DOHH2 (cell line): ENCODE data around the gene KLF16.
"Not testable (repeated sequence)": the region's sequence is repeated elsewhere in the genome, so short reads cannot be mapped to it uniquely, and the experiment has no call there.

Source experiments
- H3F3A ChIP-seq: fragments of 200-600 bp; sonication (generic), shearing (Covaris generic); 2 replicates; pipeline ENCODE4 v1.6.0; 2016; ENCODE audit warnings: antibody characterized with exemption, mild to moderate bottlenecking; ENCODE audit not compliant: control insufficient read depth, insufficient read depth
- H3K27ac ChIP-seq: fragments of 200-600 bp; sonication (generic); 2 replicates; pipeline ENCODE4 v1.5.1; 2014; ENCODE audit warnings: low read depth, mild to moderate bottlenecking, low read length, moderate library complexity
- H3K27me3 ChIP-seq: fragments of 200-600 bp; sonication (generic); 2 replicates; pipeline ENCODE4 v1.6.1; 2014; ENCODE audit warnings: mild to moderate bottlenecking, low read length, mixed read lengths; ENCODE audit not compliant: control insufficient read depth
- H3K36me3 ChIP-seq: fragments of 200-600 bp; sonication (generic); 2 replicates; pipeline ENCODE4 v1.6.1; 2014; ENCODE audit warnings: mild to moderate bottlenecking, low read length, moderate library complexity, mixed read lengths; ENCODE audit not compliant: control insufficient read depth
- H3K4me1 ChIP-seq: fragments of 200-600 bp; sonication (generic); 2 replicates; pipeline ENCODE4 v1.6.1; 2014; ENCODE audit warnings: mild to moderate bottlenecking, low read length, mixed read lengths; ENCODE audit not compliant: control insufficient read depth
- H3K4me2 ChIP-seq: fragments of 200-600 bp; sonication (generic); 2 replicates; pipeline ENCODE4 v1.6.0; 2014; ENCODE audit warnings: mild to moderate bottlenecking, low read length, moderate library complexity
- H3K4me3 ChIP-seq: fragments of 200-600 bp; sonication (generic); 2 replicates; pipeline ENCODE4 v1.5.1; 2014; ENCODE audit warnings: mild to moderate bottlenecking, low read length, mixed read lengths
- H3K79me2 ChIP-seq: fragments of 200-600 bp; sonication (generic); 2 replicates; pipeline ENCODE4 v1.6.1; 2014; ENCODE audit warnings: mild to moderate bottlenecking, low read length, mixed read lengths; ENCODE audit not compliant: control insufficient read depth
- H3K9me2 ChIP-seq: fragments of 200-600 bp; sonication (generic); replicated peaks from 2 replicates; pipeline ENCODE4 v1.6.1; 2014; ENCODE audit warnings: mild to moderate bottlenecking, low read length, mixed read lengths; ENCODE audit not compliant: control insufficient read depth
- H3K9me3 ChIP-seq: fragments of 200-600 bp; sonication (generic); 2 replicates; pipeline ENCODE4 v1.6.1; 2014; ENCODE audit warnings: antibody characterized with exemption, low read length, mixed read lengths; ENCODE audit not compliant: control insufficient read depth, insufficient read depth
- H4K20me1 ChIP-seq: fragments of 200-600 bp; sonication (generic); 2 replicates; pipeline ENCODE4 v1.6.0; 2014; ENCODE audit warnings: low read depth, mild to moderate bottlenecking, antibody characterized with exemption, low read length, moderate library complexity; ENCODE audit not compliant: control insufficient read depth, insufficient read depth
- CTCF ChIP-seq: fragments of 200-600 bp; sonication (generic); IDR thresholded peaks from one replicate; pipeline ENCODE4 v1.5.1; 2014; ENCODE audit warnings: antibody characterized with exemption, mild to moderate bottlenecking, low read depth, low read length; ENCODE audit not compliant: poor library complexity, severe bottlenecking
- EZH2phosphoT487 ChIP-seq: fragments of 200-600 bp; sonication (generic); IDR thresholded peaks from 2 replicates; pipeline ENCODE4 v1.6.1; 2017; ENCODE audit warnings: borderline replicate concordance, mild to moderate bottlenecking, antibody characterized with exemption, low read length, moderate library complexity, mixed read lengths

The KLF16 gene

GRCh38 chr19:1889907-1890306, 26.5 kb upstream of the KLF16 start:
- Histone ChIP-seq H3K27ac (no peak overlapping the region), H3K4me1 (peaks cover 14% of the 10 kb centered on the region), H3K36me3 (peaks cover under 1% of the 10 kb centered on the region; the same call in 1 of the 2 replicates)

GRCh38 chr19:1888385-1888784, 25.0 kb upstream of the KLF16 start:
- Histone ChIP-seq H3K9me3 (no peaks in the 10 kb centered on the region), H4K20me1 (peaks cover 14% of the 10 kb centered on the region), H3K4me2 (no peak overlapping the region), H3K4me1 (peaks cover 23% of the 10 kb centered on the region), H3K27ac (no peak overlapping the region), H3K36me3 (peaks cover 5% of the 10 kb centered on the region), H3K4me3 (no peak overlapping the region), H3K27me3 (no peaks in the 10 kb centered on the region), H3K79me2 (peaks cover 17% of the 10 kb centered on the region), H3F3A (no peaks in the 10 kb centered on the region), H3K9me2 (no peaks in the 10 kb centered on the region)
- TF ChIP-seq CTCF (no peak), EZH2phosphoT487 (no peak)

More at GRCh38 chr19:1889907-1890306, 26.5 kb upstream of the KLF16 start:
- H3F3A ChIP-seq: no peaks in the 10 kb centered on the region
- no peaks in the 10 kb centered on the region for H3K9me3 ChIP-seq
- TF ChIP-seq EZH2phosphoT487 (no peak), CTCF (no peak)
- H3K4me3 ChIP-seq: no peak overlapping the region
- peaks cover 2% of the 10 kb centered on the region for H3K79me2 ChIP-seq
- H4K20me1 ChIP-seq: no peaks in the 10 kb centered on the region; the same call in 1 of the 2 replicates
- H3K27me3 ChIP-seq: no peaks in the 10 kb centered on the region
- H3K4me2 ChIP-seq: no peak overlapping the region
- no peaks in the 10 kb centered on the region for H3K9me2 ChIP-seq

DNA sequence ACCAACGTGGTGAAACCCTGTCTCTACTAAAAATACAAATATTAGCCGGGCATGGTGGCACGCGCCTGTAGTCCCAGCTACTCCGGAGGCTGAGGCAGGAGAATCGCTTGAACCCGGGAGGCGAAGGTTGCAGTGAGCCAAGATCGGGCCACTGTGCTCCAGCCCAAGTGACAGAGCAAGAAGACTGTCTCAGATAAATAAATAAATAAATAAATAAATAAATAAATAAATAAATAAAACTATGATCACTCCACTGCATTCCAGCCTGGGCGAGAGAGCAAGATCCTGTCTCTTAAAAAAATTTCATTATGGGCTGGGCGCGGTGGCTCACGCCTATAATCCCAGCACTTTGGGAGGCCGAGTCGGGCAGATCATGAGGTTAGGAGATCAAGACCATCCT, 23.0 kb upstream of the KLF16 start:
- not testable (repeated sequence) for H3K9me2 ChIP-seq, H3K4me3 ChIP-seq, H3K27me3 ChIP-seq, H3K4me2 ChIP-seq, H3K9me3 ChIP-seq, H3F3A ChIP-seq, H3K27ac ChIP-seq
- H3K4me1 ChIP-seq: peaks cover 35% of the 10 kb centered on the region
- H3K79me2 ChIP-seq: peaks cover 36% of the 10 kb centered on the region
- peaks cover 26% of the 10 kb centered on the region for H4K20me1 ChIP-seq
- H3K36me3 ChIP-seq: peaks cover 17% of the 10 kb centered on the region

DNA sequence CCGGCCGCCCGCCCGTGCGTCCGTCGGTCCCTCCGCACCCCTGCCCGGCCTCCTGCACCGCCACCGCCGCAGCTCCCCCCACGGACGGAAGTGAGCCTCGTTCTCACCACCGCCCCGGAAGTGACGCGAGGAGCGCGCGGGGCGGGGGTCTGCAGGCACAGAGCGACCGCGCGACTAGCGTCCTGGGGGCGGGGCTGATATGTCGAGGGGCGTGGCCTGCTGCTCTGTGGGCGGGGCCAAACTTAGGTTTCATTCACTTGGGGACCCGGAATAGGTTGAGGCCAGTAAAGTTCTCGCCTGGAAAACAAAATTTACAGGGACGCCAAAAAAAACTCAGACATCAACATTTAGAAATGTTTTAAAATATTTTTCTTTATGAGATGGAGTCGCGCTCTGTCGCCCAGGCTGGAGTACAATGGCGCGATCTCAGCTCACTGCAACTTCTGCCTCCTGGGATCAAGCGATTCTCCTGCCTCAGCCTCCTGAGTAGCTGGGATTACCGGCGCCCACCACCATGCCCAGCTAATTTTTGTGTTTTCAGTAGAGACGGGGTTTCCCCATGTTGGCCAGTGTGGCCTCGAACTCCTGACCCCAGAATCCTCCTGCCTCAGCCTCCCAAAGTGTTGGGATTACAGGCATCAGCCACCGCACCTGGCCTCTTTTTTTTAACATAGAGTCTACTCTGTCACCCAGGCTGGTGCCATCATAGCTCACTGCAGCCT, 22.2 kb upstream of the KLF16 start, which contains the start of gene ABHD17A:
Gene ABHD17A (minus strand): TSS at position 99 of the 722 bp plus-strand sequence. CDS start 3,930 bp downstream, outside the sequence.
- peaks cover 35% of the 10 kb centered on the region for H3K4me1 ChIP-seq
- H3K4me2 ChIP-seq: peak within 1 kb of the TSS; percentile 98
- H3K4me3 ChIP-seq: peak within 1 kb of the TSS; percentile 99
- not testable (repeated sequence) for H3K27me3 ChIP-seq, H3K9me3 ChIP-seq, H3F3A ChIP-seq, H3K9me2 ChIP-seq, H3K27ac ChIP-seq
- peaks cover 42% of the 10 kb centered on the region for H3K79me2 ChIP-seq
- peaks cover 17% of the 10 kb centered on the region for H3K36me3 ChIP-seq
- H4K20me1 ChIP-seq: peaks cover 26% of the 10 kb centered on the region
